Stomach (tissue), 9 donors: ENCODE measurements around the gene PDE6H. TPM values are rescaled to one million over a fixed set of nuclear protein-coding genes. Genes with fewer than 3 reads are reported as not detected.

Experiments used
- DNase-seq, 2 donors: peaks; one replicate each; pipeline versions ENCODE4 v3.0.0 to v3.0.0-alpha.2; 2013 to 2019
- H3K27ac ChIP-seq, 5 donors: fragments of 200-600 bp in 4 of 5; sonication (generic) in 4 of 5; one replicate each; pipeline ENCODE4 v1.5.1; 2013 to 2019; ENCODE audit warnings: mild to moderate bottlenecking in 1 of 5, moderate library complexity in 1 of 5
- H3K27me3 ChIP-seq, 3 donors: fragments of 200-600 bp; sonication (generic); one replicate each; pipeline ENCODE4 v1.5.1; 2017 to 2019; ENCODE audit warnings: mixed run types in 1 of 3
- H3K36me3 ChIP-seq, 4 donors: fragments of 200-600 bp; sonication (generic); 1 replicate in 3 of 4; 2 replicates in 1 of 4; pipeline ENCODE4 v1.5.1; 2016 to 2019
- H3K4me1 ChIP-seq, 4 donors: fragments of 200-600 bp; sonication (generic); one replicate each; pipeline ENCODE4 v1.5.1; 2016 to 2019
- H3K4me3 ChIP-seq, 4 donors: fragments of 200-600 bp; sonication (generic) in 3 of 4; one replicate each; pipeline ENCODE4 v1.5.1; 2016 to 2019; ENCODE audit warnings: mild to moderate bottlenecking in 1 of 4
- H3K9me3 ChIP-seq, 4 donors: fragments of 200-600 bp; sonication (generic); one replicate each; pipeline ENCODE4 v1.5.1; 2016 to 2019
- CTCF ChIP-seq, 7 experiments: fragments of 450-650 bp in 4 of 7; fragments of 200-600 bp in 3 of 7; sonication (generic) in 3 of 7; IDR thresholded peaks; one replicate each; pipeline ENCODE4 v1.5.1; 2016 to 2019; ENCODE audit warnings: antibody characterized with exemption in 7 of 7, control low read depth in 2 of 7, mild to moderate bottlenecking in 1 of 7
- EP300 ChIP-seq: sonication (generic); formaldehyde crosslinking; IDR thresholded peaks from one replicate; pipeline ENCODE4 v1.6.1; 2017; ENCODE audit warnings: antibody characterized with exemption
- POLR2A ChIP-seq, 4 donors: fragments of 450-650 bp; IDR thresholded peaks; one replicate each; pipeline ENCODE4 v1.6.1; 2016; ENCODE audit warnings: antibody characterized with exemption in 4 of 4, control low read depth in 2 of 4, mild to moderate bottlenecking in 1 of 4, moderate library complexity in 1 of 4
- POLR2AphosphoS5 ChIP-seq, 3 donors: sonication (generic); formaldehyde crosslinking; IDR thresholded peaks; one replicate each; pipeline ENCODE4 v1.6.1; 2016; ENCODE audit warnings: antibody characterized with exemption in 3 of 3
- WGBS, 5 donors: extraction: QIAGEN DNeasy Blood & Tissue Kit in 3 of 5; methylation state at CpG; one replicate each; pipeline versions ENCODE4 v1.1.5 to v1.1.7; 2013 to 2018; 5-methylcytosine and 5-hydroxymethylcytosine counted together
- intact Hi-C: fragments of 100-400 bp; cut with DNase I; formaldehyde crosslinking; loops from one replicate; pipeline ENCODE4 v1.15.1; 2023; ENCODE audit warnings: low total_unique reads
- polyA plus RNA-seq, 3 donors: library from polyadenylated mRNA; stranded (reverse); fragments of 200-250 nt; gene quantifications; one replicate each; pipeline ENCODE4 v1.2.3, GENCODE V29; 2013
- total RNA-seq, 5 donors: library from RNA; depleted of rRNA; stranded (reverse); fragments of >200 nt; gene quantifications; one replicate each; pipeline versions ENCODE4 v1.1.0 to v1.2.3, GENCODE V29; 2014 to 2016
- donor health status: healthy with polysubstance abuse.
- donor health status: Bipolar disorder and iron deficiency.
- donor health status: healthy.

Gene PDE6H
- total and polyA plus RNA-seq, 8 donors = not detected

DNA sequence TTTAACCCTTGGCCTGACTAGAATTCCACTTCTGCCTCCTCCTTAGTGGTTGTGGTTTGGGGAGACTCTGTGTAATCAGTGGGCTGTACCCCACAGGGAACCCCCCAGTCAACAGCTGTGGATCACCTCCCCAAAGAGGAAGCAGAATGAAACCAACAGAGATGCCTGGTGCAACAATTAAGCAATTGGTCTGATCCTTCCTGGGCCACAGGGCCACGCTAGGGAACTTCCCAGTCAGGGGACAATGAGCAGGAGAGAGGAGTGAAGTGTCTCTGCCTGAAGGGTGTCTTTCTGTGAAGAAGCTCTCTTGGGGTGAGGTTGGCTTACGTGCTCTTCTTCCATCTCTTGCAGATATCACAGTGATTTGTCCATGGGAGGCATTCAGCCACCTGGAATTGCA is 8.2 kb downstream of the PDE6H start:
- Histone ChIP-seq H3K36me3 (no peaks in the 10 kb centered on the region), H3K4me3 (no peak overlapping the region), H3K4me1 (peaks cover 0 to 6% (median 0%) of the 10 kb centered on the region in 4 donors), H3K27ac (no peak overlapping the region), H3K27me3 (no peaks in the 10 kb centered on the region), H3K9me3 (no peaks in the 10 kb centered on the region)
- TF ChIP-seq POLR2A (IDR thresholded peaks at IDR 0.05) (no peak), POLR2AphosphoS5 (IDR thresholded peaks at IDR 0.05) (no peak), EP300 (no peak), CTCF (IDR thresholded peaks at IDR 0.05) (no peak)
- 85 to 100% (median 91%) methylated on average over 2 of the region's 2 CpGs for WGBS, 5 donors
- DNase-seq = no peak
- intact Hi-C loops = no loop called here

DNA sequence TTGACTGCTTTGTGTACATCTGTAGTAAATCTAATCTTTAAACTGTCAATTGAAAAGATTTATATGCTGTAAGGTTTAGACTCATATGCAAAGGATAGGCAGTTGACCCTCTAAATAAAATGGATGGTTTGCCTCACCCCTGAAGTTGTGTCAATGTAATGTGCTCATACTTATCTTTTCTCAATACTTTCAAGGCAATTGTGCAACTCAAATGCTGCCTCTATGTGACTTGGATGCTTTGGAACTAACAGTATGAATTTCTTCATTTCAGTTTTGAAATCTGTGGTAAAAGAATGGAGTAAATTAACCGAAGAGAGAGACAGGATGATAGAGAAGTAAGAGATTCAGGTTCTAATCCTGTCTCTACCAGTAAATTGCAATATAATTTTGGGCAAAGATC is 9.7 kb downstream of the PDE6H start:
- TF ChIP-seq EP300 (no peak), POLR2AphosphoS5 (IDR thresholded peaks at IDR 0.05) (no peak), POLR2A (IDR thresholded peaks at IDR 0.05) (no peak), CTCF (IDR thresholded peaks at IDR 0.05) (no peak)
- WGBS, 5 donors = 85 to 97% (median 88%) methylated on average over 1 of the region's 1 CpG
- intact Hi-C loops = no loop called here
- Histone ChIP-seq H3K27ac (peak overlapping the region in 1 of 5 donors; percentile 2), H3K9me3 (no peaks in the 10 kb centered on the region), H3K27me3 (no peaks in the 10 kb centered on the region), H3K4me3 (no peak overlapping the region), H3K36me3 (no peaks in the 10 kb centered on the region), H3K4me1 (peaks cover 0 to 6% (median 0%) of the 10 kb centered on the region in 4 donors)
- no peak for DNase-seq

- no peak for DNase-seq
- peaks cover 0 to 6% (median 0%) of the 10 kb centered on the region in 4 donors for H3K4me1 ChIP-seq
- 40 to 68% (median 48%) methylated on average over 2 of the region's 2 CpGs for WGBS, 5 donors
- H3K9me3 ChIP-seq = no peaks in the 10 kb centered on the region
- TF ChIP-seq POLR2A (IDR thresholded peaks at IDR 0.05) (no peak), EP300 (no peak), POLR2AphosphoS5 (IDR thresholded peaks at IDR 0.05) (no peak), CTCF (IDR thresholded peaks at IDR 0.05) (no peak)
- no peaks in the 10 kb centered on the region for H3K36me3 ChIP-seq
- peak overlapping the region in 1 of 5 donors; percentile 2 for H3K27ac ChIP-seq
- intact Hi-C loops = no loop called here
- no peaks in the 10 kb centered on the region for H3K27me3 ChIP-seq
- H3K4me3 ChIP-seq = no peak overlapping the region
Observed at GRCh38 chr12:14982991-14983390, 10.1 kb downstream of the PDE6H start.

GRCh38 chr12:14984036-14984435 is 11.2 kb downstream of the PDE6H start:
- no peak for DNase-seq
- H3K4me1 ChIP-seq = peaks cover 0 to 6% (median 0%) of the 10 kb centered on the region in 4 donors
- no peak overlapping the region for H3K27ac ChIP-seq
- TF ChIP-seq CTCF (IDR thresholded peaks at IDR 0.05) = no peak
- no peaks in the 10 kb centered on the region for H3K36me3 ChIP-seq
- no peaks in the 10 kb centered on the region for H3K27me3 ChIP-seq
- intact Hi-C loops = no loop called here
- 61 to 74% (median 68%) methylated on average over 1 of the region's 1 CpG for WGBS, 5 donors
- no peak overlapping the region for H3K4me3 ChIP-seq
- no peaks in the 10 kb centered on the region for H3K9me3 ChIP-seq
